H1 (cell line): ENCODE data around the gene HOXC5.

ENCODE experiments used
- GABPA ChIP-seq: IDR thresholded peaks from 2 replicates; pipeline ENCODE4 v1.6.1; 2011; ENCODE audit warnings: mild to moderate bottlenecking, low read length, moderate library complexity, borderline replicate concordance; ENCODE audit not compliant: insufficient read depth
- JUN ChIP-seq: IDR thresholded peaks from 2 replicates; pipeline ENCODE4 v1.6.1; 2011; ENCODE audit warnings: low read depth, mild to moderate bottlenecking, improper control_type of control experiment, low read length
- JUND ChIP-seq: IDR thresholded peaks from 2 replicates; pipeline ENCODE4 v1.6.1; 2011; ENCODE audit warnings: mild to moderate bottlenecking, improper control_type of control experiment, low read length
- POLR2AphosphoS5 ChIP-seq: IDR thresholded peaks from 2 replicates; pipeline ENCODE4 v1.6.1; 2011; ENCODE audit warnings: low read depth, low read length
- RFX5 ChIP-seq: IDR thresholded peaks from 2 replicates; pipeline ENCODE4 v1.6.1; 2011; ENCODE audit warnings: low read depth, low read length, improper control_type of control experiment, borderline replicate concordance
- YY1 ChIP-seq: IDR thresholded peaks from 2 replicates; pipeline ENCODE4 v1.6.1; 2011; ENCODE audit warnings: low read depth, mild to moderate bottlenecking, low read length
- TF ChIP-seq, protein P1 (sequence below), 3 experiments: IDR thresholded peaks; 1 replicate in 2 of 3; 2 replicates in 1 of 3; pipeline versions ENCODE4 v1.5.1 to v1.6.1; 2011; ENCODE audit warnings: low read length in 3 of 3, mild to moderate bottlenecking in 3 of 3, inconsistent platforms in 2 of 3, low read depth in 1 of 3, moderate library complexity in 1 of 3; ENCODE audit not compliant: insufficient read depth in 1 of 3; ENCODE audit errors: control extremely low read depth in 1 of 3

DNA sequence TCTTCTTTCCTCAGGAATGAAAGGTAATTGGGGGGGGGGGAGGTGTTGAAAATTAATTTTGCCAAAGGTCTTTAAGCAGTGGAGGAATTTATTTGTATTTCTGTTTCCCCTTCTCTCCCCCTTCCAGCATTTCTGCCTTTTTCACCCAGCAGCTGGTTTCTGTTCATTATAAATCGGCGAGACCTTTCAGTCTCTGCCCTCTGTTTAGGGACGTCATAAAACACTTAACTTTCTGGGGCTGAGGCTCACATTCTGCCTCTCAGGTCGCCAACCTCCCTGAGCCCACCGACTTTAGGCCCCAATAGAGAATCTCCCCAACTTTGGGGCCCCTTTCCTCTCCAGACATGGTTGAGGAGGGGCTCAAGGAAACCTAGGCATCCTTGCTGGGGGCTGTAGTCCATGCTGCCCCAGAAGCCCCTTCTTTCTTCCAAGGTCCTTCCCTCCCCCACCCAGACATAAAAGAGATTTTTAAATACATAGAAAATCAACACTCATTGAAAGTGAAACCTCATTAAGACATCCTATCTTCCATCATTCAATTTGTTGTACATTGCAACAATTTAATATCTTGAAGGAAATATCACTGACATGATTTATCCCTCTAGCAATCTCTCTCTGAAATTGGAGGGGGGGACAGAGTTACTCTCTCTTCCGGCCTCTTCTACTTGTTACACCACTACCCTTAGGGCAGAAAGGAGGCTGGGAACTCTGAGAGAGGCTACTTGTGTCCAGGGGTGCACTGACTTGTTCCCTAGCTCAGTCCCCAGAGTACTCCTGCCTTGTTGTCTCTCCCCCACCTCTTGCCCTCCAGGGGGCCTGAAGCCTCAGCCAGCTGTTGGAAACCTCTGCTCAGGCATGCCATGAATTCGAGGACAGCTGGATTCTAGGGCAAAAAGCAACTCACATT is 7.1 kb upstream of the HOXC5 start:
- TF ChIP-seq, protein P1, sequence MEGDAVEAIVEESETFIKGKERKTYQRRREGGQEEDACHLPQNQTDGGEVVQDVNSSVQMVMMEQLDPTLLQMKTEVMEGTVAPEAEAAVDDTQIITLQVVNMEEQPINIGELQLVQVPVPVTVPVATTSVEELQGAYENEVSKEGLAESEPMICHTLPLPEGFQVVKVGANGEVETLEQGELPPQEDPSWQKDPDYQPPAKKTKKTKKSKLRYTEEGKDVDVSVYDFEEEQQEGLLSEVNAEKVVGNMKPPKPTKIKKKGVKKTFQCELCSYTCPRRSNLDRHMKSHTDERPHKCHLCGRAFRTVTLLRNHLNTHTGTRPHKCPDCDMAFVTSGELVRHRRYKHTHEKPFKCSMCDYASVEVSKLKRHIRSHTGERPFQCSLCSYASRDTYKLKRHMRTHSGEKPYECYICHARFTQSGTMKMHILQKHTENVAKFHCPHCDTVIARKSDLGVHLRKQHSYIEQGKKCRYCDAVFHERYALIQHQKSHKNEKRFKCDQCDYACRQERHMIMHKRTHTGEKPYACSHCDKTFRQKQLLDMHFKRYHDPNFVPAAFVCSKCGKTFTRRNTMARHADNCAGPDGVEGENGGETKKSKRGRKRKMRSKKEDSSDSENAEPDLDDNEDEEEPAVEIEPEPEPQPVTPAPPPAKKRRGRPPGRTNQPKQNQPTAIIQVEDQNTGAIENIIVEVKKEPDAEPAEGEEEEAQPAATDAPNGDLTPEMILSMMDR (IDR thresholded peaks at IDR 0.05; ENCODE audit: control extremely low read depth in 1 of 3, insufficient read depth in 1 of 3, low read depth in 1 of 3, low read length in 3 of 3) = no peak
- TF ChIP-seq JUN (no peak), JUND (no peak), YY1 (no peak), RFX5 (no peak), GABPA (no peak), POLR2AphosphoS5 (no peak)
